H9 (cell line): Measurements from ENCODE around the gene SPCS1. TPM values are rescaled to one million over a fixed set of nuclear protein-coding genes. Genes with fewer than 3 reads are reported as not detected.

Experiments used
- DNase-seq: peaks from one replicate; pipeline ENCODE4 v3.0.0-alpha.2; 2017
- H2AFZ ChIP-seq: one replicate; pipeline ENCODE4 v1.6.1; 2013; ENCODE audit warnings: mild to moderate bottlenecking, low read length, control low read depth, moderate library complexity
- H2AK5ac ChIP-seq: 2 replicates; pipeline ENCODE4 v1.6.1; 2013; ENCODE audit warnings: low read length, control low read depth, mixed read lengths; ENCODE audit not compliant: insufficient read length
- H2BK120ac ChIP-seq: one replicate; pipeline ENCODE4 v1.6.1; 2013; ENCODE audit warnings: low read depth, mild to moderate bottlenecking, low read length, control low read depth, inconsistent platforms; ENCODE audit not compliant: poor library complexity, severe bottlenecking
- H2BK12ac ChIP-seq: 2 replicates; pipeline ENCODE4 v1.6.1; 2013; ENCODE audit warnings: low read length, control low read depth, mixed read lengths, low read depth; ENCODE audit not compliant: insufficient read length
- H2BK15ac ChIP-seq: 2 replicates; pipeline ENCODE4 v1.6.1; 2013; ENCODE audit warnings: low read depth, low read length, control low read depth
- H2BK20ac ChIP-seq: one replicate; pipeline ENCODE4 v1.6.1; 2013; ENCODE audit warnings: low read depth, mild to moderate bottlenecking, low read length, control low read depth, inconsistent platforms; ENCODE audit not compliant: poor library complexity, severe bottlenecking
- H2BK5ac ChIP-seq: 2 replicates; pipeline ENCODE4 v1.6.1; 2013; ENCODE audit warnings: low read length, control low read depth, mixed read lengths; ENCODE audit not compliant: insufficient read length
- H3K14ac ChIP-seq: 2 replicates; pipeline ENCODE4 v1.6.1; 2013; ENCODE audit warnings: low read length, control low read depth; ENCODE audit not compliant: insufficient read depth
- H3K18ac ChIP-seq: 2 replicates; pipeline ENCODE4 v1.6.1; 2013; ENCODE audit warnings: low read depth, mild to moderate bottlenecking, mixed read lengths, low read length, control low read depth; ENCODE audit not compliant: insufficient read length
- H3K23ac ChIP-seq: 2 replicates; pipeline ENCODE4 v1.6.1; 2013; ENCODE audit warnings: low read length, control low read depth, mixed read lengths, low read depth; ENCODE audit not compliant: insufficient read length
- H3K23me2 ChIP-seq: 2 replicates; pipeline ENCODE4 v1.6.1; 2013; ENCODE audit warnings: low read depth, mild to moderate bottlenecking, mixed read lengths, low read length, control low read depth; ENCODE audit not compliant: insufficient read length, poor library complexity, severe bottlenecking
- H3K27ac ChIP-seq: 2 replicates; pipeline ENCODE4 v1.5.1; 2013; ENCODE audit warnings: low read length, control low read depth, mixed read lengths, low read depth; ENCODE audit not compliant: insufficient read length
- H3K27me3 ChIP-seq: 2 replicates; pipeline ENCODE4 v1.6.1; 2013; ENCODE audit warnings: low read length, control low read depth, inconsistent platforms; ENCODE audit not compliant: insufficient read depth
- H3K4ac ChIP-seq: 2 replicates; pipeline ENCODE4 v1.6.1; 2013; ENCODE audit warnings: low read depth, mild to moderate bottlenecking, control low read depth, inconsistent platforms, low read length, moderate library complexity
- H3K4me1 ChIP-seq: 2 replicates; pipeline ENCODE4 v1.6.1; 2013; ENCODE audit warnings: low read length, control low read depth, inconsistent platforms; ENCODE audit not compliant: insufficient read depth
- H3K4me2 ChIP-seq: 2 replicates; pipeline ENCODE4 v1.6.1; 2013; ENCODE audit warnings: low read length, control low read depth, mixed read lengths; ENCODE audit not compliant: insufficient read length, insufficient read depth
- H3K56ac ChIP-seq: 2 replicates; pipeline ENCODE4 v1.6.1; 2013; ENCODE audit warnings: low read depth, mild to moderate bottlenecking, mixed read lengths, low read length, control low read depth; ENCODE audit not compliant: insufficient read length
- H3K79me1 ChIP-seq: 2 replicates; pipeline ENCODE4 v1.6.1; 2013; ENCODE audit warnings: low read depth, mild to moderate bottlenecking, moderate library complexity, low read length, control low read depth, inconsistent platforms; ENCODE audit not compliant: insufficient read depth, poor library complexity, severe bottlenecking
- H3K79me2 ChIP-seq: 2 replicates; pipeline ENCODE4 v1.6.1; 2013; ENCODE audit warnings: low read length, control low read depth, inconsistent platforms; ENCODE audit not compliant: insufficient read depth
- H3K9ac ChIP-seq: 2 replicates; pipeline ENCODE4 v1.6.1; 2013; ENCODE audit warnings: low read length, control low read depth, mixed read lengths; ENCODE audit not compliant: insufficient read length; ENCODE audit errors: extremely low read depth
- H3K9me3 ChIP-seq: one replicate; pipeline ENCODE4 v1.6.1; 2013; ENCODE audit warnings: low read depth, low read length, inconsistent platforms; ENCODE audit not compliant: control insufficient read depth
- H3T11ph ChIP-seq: one replicate; pipeline ENCODE4 v1.6.1; 2013; ENCODE audit warnings: mild to moderate bottlenecking, low read length, control low read depth, inconsistent platforms
- H4K20me1 ChIP-seq: one replicate; pipeline ENCODE4 v1.6.1; 2013; ENCODE audit not compliant: control insufficient read depth, insufficient read length, insufficient read depth
- H4K5ac ChIP-seq: 2 replicates; pipeline ENCODE4 v1.6.1; 2013; ENCODE audit warnings: low read depth, mild to moderate bottlenecking, mixed read lengths, low read length, control low read depth; ENCODE audit not compliant: insufficient read length
- H4K8ac ChIP-seq: replicated peaks from 2 replicates; pipeline ENCODE4 v1.6.1; 2013; ENCODE audit warnings: low read length, control low read depth, mixed read lengths, low read depth; ENCODE audit not compliant: insufficient read length
- H4K91ac ChIP-seq: 2 replicates; pipeline ENCODE4 v1.6.1; 2013; ENCODE audit warnings: low read depth, mild to moderate bottlenecking, moderate library complexity, mixed read lengths, low read length, control low read depth; ENCODE audit not compliant: insufficient read length
- H3K27ac Mint-ChIP-seq, 3 experiments: 2 replicates in 2 of 3; 3 replicates in 1 of 3; pipeline ENCODE4 v1.8.0; 2020 to 2021; ENCODE audit warnings: mixed read lengths in 3 of 3, mild to moderate bottlenecking in 1 of 3, moderate library complexity in 1 of 3
- H3K27me3 Mint-ChIP-seq: 2 replicates; pipeline ENCODE4 v1.8.0; 2021; ENCODE audit warnings: low read depth, mild to moderate bottlenecking, moderate library complexity, mixed read lengths
- H3K36me3 Mint-ChIP-seq, 3 experiments: 2 replicates in 2 of 3; 3 replicates in 1 of 3; pipeline ENCODE4 v1.8.0; 2020 to 2021; ENCODE audit warnings: low read depth in 3 of 3, mixed read lengths in 3 of 3; ENCODE audit not compliant: insufficient read depth in 1 of 3
- H3K4me1 Mint-ChIP-seq, 2 experiments: 2 replicates each; pipeline ENCODE4 v1.8.0; 2020; ENCODE audit warnings: mixed read lengths in 2 of 2
- H3K4me3 Mint-ChIP-seq, 2 experiments: 2 replicates in 1 of 2; 3 replicates in 1 of 2; pipeline ENCODE4 v1.8.0; 2020 to 2021; ENCODE audit warnings: mild to moderate bottlenecking in 2 of 2, mixed read lengths in 2 of 2, moderate library complexity in 1 of 2
- H3K9me3 Mint-ChIP-seq, 2 experiments: 2 replicates in 1 of 2; 3 replicates in 1 of 2; pipeline ENCODE4 v1.8.0; 2020; ENCODE audit warnings: mild to moderate bottlenecking in 2 of 2, mixed read lengths in 2 of 2, moderate library complexity in 1 of 2
- CTCF ChIP-seq: fragments of 200-600 bp; sonication (generic); conservative IDR thresholded peaks from 3 replicates; pipeline ENCODE4 v1.8.0; 2021; ENCODE audit warnings: antibody characterized with exemption, mild to moderate bottlenecking
- WGBS: extraction: QIAGEN DNeasy Blood & Tissue Kit; methylation state at CpG from one replicate; pipeline ENCODE4 v1.1.7; 2013; ENCODE audit warnings: missing lambda C conversion rate, low lambda C conversion rate, mixed read lengths; ENCODE audit not compliant: insufficient read length; ENCODE audit errors: extremely low coverage; 5-methylcytosine and 5-hydroxymethylcytosine counted together
- total RNA-seq: library from RNA; stranded (reverse); gene quantifications from 2 replicates; pipeline ENCODE4 v1.2.1, GENCODE V29; 2021

Gene SPCS1
- total RNA-seq, 1 experiment from 2014 or later = 106 TPM

- no peak overlapping the region for H3K56ac ChIP-seq
- no peaks in the 10 kb centered on the region; the same call in 1 of the 2 replicates for H3K4me1 ChIP-seq
- H3K18ac ChIP-seq = no peak overlapping the region
- no peak overlapping the region for H2BK5ac ChIP-seq
- Mint-ChIP-seq H3K4me3 (peak overlapping the region; percentile 70 to 96), H3K27me3 (no peaks in the 10 kb centered on the region), H3K9me3 (no peaks in the 10 kb centered on the region; a peak in 1 of 5 replicates), H3K4me1 (peaks cover 15% of the 10 kb centered on the region in 2 experiments), H3K27ac (no peak overlapping the region), H3K36me3 (peaks cover 9 to 22% (median 20%) of the 10 kb centered on the region in 3 experiments; a peak in 6 of 7 replicates)
- H3K23me2 ChIP-seq = peaks cover 12% of the 10 kb centered on the region
- no peak overlapping the region for H3K23ac ChIP-seq
- no peak overlapping the region for H4K91ac ChIP-seq
- no peaks in the 10 kb centered on the region for H3K79me1 ChIP-seq
- WGBS = no CpG with 5 or more reads among the region's 4 CpGs
- H2AFZ ChIP-seq = no peak overlapping the region
- peak overlapping the region; percentile 87 for H3K4me2 ChIP-seq
- no peak overlapping the region for H2BK15ac ChIP-seq
- H4K20me1 ChIP-seq = no peaks in the 10 kb centered on the region
- H3K9ac ChIP-seq = no peak overlapping the region
- H3K14ac ChIP-seq = no peak overlapping the region
- H3K4ac ChIP-seq = no peak overlapping the region
- H2BK12ac ChIP-seq = no peak overlapping the region
- H2AK5ac ChIP-seq = no peak overlapping the region
- H3T11ph ChIP-seq = no peak overlapping the region
- no peaks in the 10 kb centered on the region for H3K27me3 ChIP-seq
- H4K8ac ChIP-seq = no peak overlapping the region
- no peak overlapping the region for H4K5ac ChIP-seq
- no peak for TF ChIP-seq CTCF
- no peak overlapping the region for H2BK20ac ChIP-seq
- H2BK120ac ChIP-seq = no peak overlapping the region
- H3K79me2 ChIP-seq = peaks cover 3% of the 10 kb centered on the region; the same call in 1 of the 2 replicates
- no peak for DNase-seq
- H3K27ac ChIP-seq = no peak overlapping the region
- H3K9me3 ChIP-seq = no peaks in the 10 kb centered on the region
Measured at GRCh38 chr3:52707585-52707984, 1.7 kb downstream of the SPCS1 start.
